ENCODE results near the gene ZBTB38.

DNA sequence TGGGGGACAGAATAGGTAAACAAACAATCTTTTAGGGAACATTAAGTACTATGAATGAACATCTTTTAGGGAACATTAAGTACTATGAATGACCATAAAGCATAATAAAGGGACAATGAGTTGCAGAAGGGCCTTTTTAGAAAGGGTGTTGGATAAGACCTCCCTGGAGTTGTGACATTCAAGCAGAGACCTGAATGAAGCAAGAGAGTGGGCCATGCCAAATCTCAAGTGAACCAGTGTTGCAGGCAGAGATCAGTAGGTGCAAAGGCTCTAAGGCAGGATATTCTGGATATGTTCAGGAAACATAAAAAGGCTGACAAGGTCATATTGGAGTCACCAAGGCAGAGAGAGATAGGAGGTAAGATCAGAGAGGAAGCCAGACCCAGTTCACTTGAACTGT is 29.4 kb upstream of the ZBTB38 start:
- TF ChIP-seq, protein P1, sequence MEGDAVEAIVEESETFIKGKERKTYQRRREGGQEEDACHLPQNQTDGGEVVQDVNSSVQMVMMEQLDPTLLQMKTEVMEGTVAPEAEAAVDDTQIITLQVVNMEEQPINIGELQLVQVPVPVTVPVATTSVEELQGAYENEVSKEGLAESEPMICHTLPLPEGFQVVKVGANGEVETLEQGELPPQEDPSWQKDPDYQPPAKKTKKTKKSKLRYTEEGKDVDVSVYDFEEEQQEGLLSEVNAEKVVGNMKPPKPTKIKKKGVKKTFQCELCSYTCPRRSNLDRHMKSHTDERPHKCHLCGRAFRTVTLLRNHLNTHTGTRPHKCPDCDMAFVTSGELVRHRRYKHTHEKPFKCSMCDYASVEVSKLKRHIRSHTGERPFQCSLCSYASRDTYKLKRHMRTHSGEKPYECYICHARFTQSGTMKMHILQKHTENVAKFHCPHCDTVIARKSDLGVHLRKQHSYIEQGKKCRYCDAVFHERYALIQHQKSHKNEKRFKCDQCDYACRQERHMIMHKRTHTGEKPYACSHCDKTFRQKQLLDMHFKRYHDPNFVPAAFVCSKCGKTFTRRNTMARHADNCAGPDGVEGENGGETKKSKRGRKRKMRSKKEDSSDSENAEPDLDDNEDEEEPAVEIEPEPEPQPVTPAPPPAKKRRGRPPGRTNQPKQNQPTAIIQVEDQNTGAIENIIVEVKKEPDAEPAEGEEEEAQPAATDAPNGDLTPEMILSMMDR (IDR thresholded peaks at IDR 0.05): no peak
- TF ChIP-seq POLR2A (IDR thresholded peaks at IDR 0.05) (no peak), EP300 (IDR thresholded peaks at IDR 0.05) (no peak)

All from tibial nerve (tissue), 4 donors.